Sigmoid colon (tissue), 7 donors: ENCODE data around the gene NSUN4. TPM values are rescaled to one million over a fixed set of nuclear protein-coding genes. Genes with fewer than 3 reads are reported as not detected.
A peak's percentile ranks its signal among the peaks of the same experiment; 100 is the strongest.

Experiments
- DNase-seq: peaks from one replicate; pipeline ENCODE4 v3.0.0-alpha.2; 2019
- H3K27ac ChIP-seq, 4 donors: fragments of 200-600 bp; sonication (generic); one replicate each; pipeline ENCODE4 v1.5.1; 2016 to 2019; ENCODE audit warnings: mild to moderate bottlenecking in 1 of 4
- H3K27me3 ChIP-seq, 3 donors: fragments of 200-600 bp; sonication (generic); one replicate each; pipeline ENCODE4 v1.5.1; 2019; ENCODE audit warnings: mild to moderate bottlenecking in 1 of 3
- H3K36me3 ChIP-seq, 4 donors: fragments of 200-600 bp; sonication (generic); one replicate each; pipeline ENCODE4 v1.5.1; 2016 to 2019
- H3K4me1 ChIP-seq, 4 donors: fragments of 200-600 bp; sonication (generic); one replicate each; pipeline ENCODE4 v1.5.1; 2017 to 2019
- H3K4me3 ChIP-seq, 4 donors: fragments of 200-600 bp; sonication (generic); one replicate each; pipeline ENCODE4 v1.5.1; 2017 to 2019; ENCODE audit warnings: mild to moderate bottlenecking in 2 of 4, moderate library complexity in 1 of 4
- H3K9me3 ChIP-seq, 4 donors: fragments of 200-600 bp in 3 of 4; sonication (generic) in 3 of 4; one replicate each; pipeline versions ENCODE4 v1.5.1 to v1.6.1; 2013 to 2019
- CTCF ChIP-seq, 4 experiments: fragments of 450-650 bp in 3 of 4; fragments of 200-600 bp in 1 of 4; IDR thresholded peaks; one replicate each; pipeline ENCODE4 v1.5.1; 2016 to 2019; ENCODE audit warnings: antibody characterized with exemption in 4 of 4, mild to moderate bottlenecking in 3 of 4, moderate library complexity in 2 of 4
- EP300 ChIP-seq, 4 donors: sonication (generic); formaldehyde crosslinking; IDR thresholded peaks; one replicate each; pipeline ENCODE4 v1.6.1; 2017; ENCODE audit warnings: antibody characterized with exemption in 4 of 4
- POLR2A ChIP-seq, 2 donors: fragments of 450-650 bp; IDR thresholded peaks; one replicate each; pipeline ENCODE4 v1.6.1; 2016; ENCODE audit warnings: antibody characterized with exemption in 2 of 2, mild to moderate bottlenecking in 2 of 2, moderate library complexity in 2 of 2
- POLR2AphosphoS5 ChIP-seq, 4 donors: sonication (generic); formaldehyde crosslinking; IDR thresholded peaks; one replicate each; pipeline ENCODE4 v1.6.1; 2017; ENCODE audit warnings: antibody characterized with exemption in 4 of 4
- WGBS, 2 donors: extraction: QIAGEN DNeasy Blood & Tissue Kit; methylation state at CpG; one replicate each; pipeline ENCODE4 v1.1.7; 2013; 5-methylcytosine and 5-hydroxymethylcytosine counted together
- intact Hi-C: fragments of 100-400 bp; cut with DNase I; formaldehyde crosslinking; loops from one replicate; pipeline ENCODE4 v1.15.1; 2023
- polyA plus RNA-seq, 3 donors: library from polyadenylated mRNA; stranded (reverse); fragments of 200-250 nt; gene quantifications; one replicate each; pipeline ENCODE4 v1.2.3, GENCODE V29; 2013
- total RNA-seq, 4 donors: library from RNA; depleted of rRNA; stranded (reverse); fragments of >200 nt; gene quantifications; one replicate each; pipeline ENCODE4 v1.1.0, GENCODE V29; 2016
- donor health status: healthy with polysubstance abuse.
- donor health status: Bipolar disorder and iron deficiency.
- donor health status: healthy.

NSUN4 gene
- total and polyA plus RNA-seq, 7 donors, result 7.2 to 18.6 (median 13.2) TPM

DNA sequence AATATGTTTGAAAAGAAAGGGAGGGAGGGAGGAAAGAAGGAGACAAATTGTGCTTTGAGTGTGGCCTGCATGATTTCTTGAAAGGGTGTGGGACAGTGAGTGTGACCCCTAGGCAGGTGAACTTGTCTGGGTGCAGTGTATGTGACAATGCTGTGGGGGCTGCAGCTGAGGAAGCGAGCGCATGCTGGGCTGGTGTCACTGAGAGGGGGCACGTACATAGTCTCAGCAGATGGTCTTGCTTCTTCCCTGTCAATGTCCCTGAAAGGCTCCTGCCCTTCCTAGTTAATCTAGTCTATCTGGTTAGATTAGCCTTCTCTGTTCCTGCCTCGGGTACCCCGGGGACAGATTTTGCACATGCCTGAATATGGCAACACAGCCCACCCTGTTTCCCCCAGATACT is 63.3 kb downstream of the NSUN4 start:
- TF ChIP-seq POLR2A (IDR thresholded peaks at IDR 0.05) (no peak), EP300 (IDR thresholded peaks at IDR 0.05) (no peak)
- intact Hi-C loops, result no loop called here
- H3K27ac ChIP-seq, result no peak overlapping the region
- H3K4me1 ChIP-seq, result peaks cover 0 to 24% (median 21%) of the 10 kb centered on the region in 4 donors
- H3K4me3 ChIP-seq, result no peak overlapping the region
- no peaks in the 10 kb centered on the region for H3K36me3 ChIP-seq
- no peaks in the 10 kb centered on the region for H3K27me3 ChIP-seq
- no peak for DNase-seq
- WGBS, 2 donors, result 90 to 95% methylated on average over 5 of the region's 5 CpGs
- H3K9me3 ChIP-seq, result no peaks in the 10 kb centered on the region

GRCh38 chr1:46404482-46405196 is 64.0 kb downstream of the NSUN4 start:
- intact Hi-C loops, result loop anchor here (5.0 kb wide), 2 partner anchors 43 to 323 kb away; no protein-coding TSS in a partner anchor
- 90 to 95% methylated on average over 7 of the region's 7 CpGs for WGBS, 2 donors
- no peaks in the 10 kb centered on the region for H3K9me3 ChIP-seq
- no peaks in the 10 kb centered on the region for H3K27me3 ChIP-seq
- H3K4me3 ChIP-seq, result no peak overlapping the region
- peaks cover 0 to 24% (median 21%) of the 10 kb centered on the region in 4 donors for H3K4me1 ChIP-seq
- TF ChIP-seq EP300 (IDR thresholded peaks at IDR 0.05) (no peak), POLR2AphosphoS5 (IDR thresholded peaks at IDR 0.05) (no peak), POLR2A (IDR thresholded peaks at IDR 0.05) (no peak), CTCF (IDR thresholded peaks at IDR 0.05) (no peak)
- no peak for DNase-seq
- H3K27ac ChIP-seq, result no peak overlapping the region
- H3K36me3 ChIP-seq, result no peaks in the 10 kb centered on the region

- intact Hi-C loops, result loop anchor here (5.0 kb wide), 2 partner anchors 42 to 322 kb away; no protein-coding TSS in a partner anchor
- no peak overlapping the region for H3K27ac ChIP-seq
- no peaks in the 10 kb centered on the region for H3K9me3 ChIP-seq
- 66 to 89% methylated on average over 12 of the region's 12 CpGs for WGBS, 2 donors
- peaks cover 0 to 24% (median 21%) of the 10 kb centered on the region in 4 donors for H3K4me1 ChIP-seq
- no peaks in the 10 kb centered on the region for H3K36me3 ChIP-seq
- no peaks in the 10 kb centered on the region for H3K27me3 ChIP-seq
- H3K4me3 ChIP-seq, result no peak overlapping the region
- DNase-seq, result no peak
- no peak for TF ChIP-seq POLR2A (IDR thresholded peaks at IDR 0.05)
- TF ChIP-seq EP300 (IDR thresholded peaks at IDR 0.05), result no peak
- TF ChIP-seq POLR2AphosphoS5 (IDR thresholded peaks at IDR 0.05), result no peak
- no peak for TF ChIP-seq CTCF (IDR thresholded peaks at IDR 0.05)
Measured at GRCh38 chr1:46405197-46405555, 64.6 kb downstream of the NSUN4 start.

- intact Hi-C loops, result loop anchor here (2.0 to 5.0 kb wide), 3 partner anchors 42 to 322 kb away; no protein-coding TSS in a partner anchor
- H3K4me1 ChIP-seq, result peaks cover 0 to 24% (median 21%) of the 10 kb centered on the region in 4 donors
- H3K27ac ChIP-seq, result no peak overlapping the region
- H3K27me3 ChIP-seq, result no peaks in the 10 kb centered on the region
- WGBS, 2 donors, result 87 to 89% methylated on average over 17 of the region's 17 CpGs
- H3K9me3 ChIP-seq, result no peaks in the 10 kb centered on the region
- DNase-seq, result no peak
- TF ChIP-seq CTCF (IDR thresholded peaks at IDR 0.05) (no peak), POLR2AphosphoS5 (IDR thresholded peaks at IDR 0.05) (no peak), POLR2A (IDR thresholded peaks at IDR 0.05) (no peak), EP300 (IDR thresholded peaks at IDR 0.05) (no peak)
- H3K36me3 ChIP-seq, result no peaks in the 10 kb centered on the region
- no peak overlapping the region for H3K4me3 ChIP-seq
Measured at GRCh38 chr1:46405724-46406123, 65.1 kb downstream of the NSUN4 start.

DNA sequence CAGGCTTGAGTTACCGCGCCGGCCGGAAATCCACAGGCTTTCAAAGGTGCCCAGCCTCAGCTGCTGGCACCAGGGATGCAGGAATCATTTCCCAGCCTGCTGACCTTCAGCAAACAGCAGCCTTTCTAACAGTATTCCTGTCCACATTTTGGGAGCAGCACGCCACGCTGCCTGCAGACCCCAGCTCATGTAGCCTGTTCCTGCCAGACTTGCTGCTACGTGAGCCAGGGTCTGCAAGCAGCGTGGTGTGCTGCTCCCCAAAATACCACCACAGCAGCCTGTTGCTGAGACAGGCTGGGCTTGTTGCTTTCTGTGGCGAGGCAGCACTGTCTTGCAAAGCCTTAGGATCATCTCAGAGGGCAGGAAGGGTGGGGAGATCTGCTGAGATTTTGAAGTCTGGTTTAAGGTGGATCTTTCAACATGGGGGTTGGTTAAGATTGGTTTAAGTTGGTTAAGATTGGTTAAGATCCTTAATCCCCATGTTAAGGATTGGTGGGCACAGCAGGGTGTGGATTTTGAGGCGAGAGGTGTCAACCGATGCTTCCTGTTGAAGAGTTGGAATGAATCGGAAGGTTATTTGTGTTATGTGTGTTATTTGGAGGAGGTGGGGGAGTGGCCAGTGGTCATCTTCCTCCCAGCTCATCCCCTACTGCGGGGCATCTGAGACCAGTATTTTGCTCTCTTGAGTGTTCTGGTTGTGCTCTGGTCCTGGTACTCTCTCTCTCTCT is 66.4 kb downstream of the NSUN4 start:
- no peaks in the 10 kb centered on the region for H3K27me3 ChIP-seq
- no peaks in the 10 kb centered on the region for H3K9me3 ChIP-seq
- peak overlapping the region in 1 of 4 donors; percentile 7 for H3K27ac ChIP-seq
- 85 to 93% methylated on average over 13 of the region's 13 CpGs for WGBS, 2 donors
- intact Hi-C loops, result loop anchor here (2.0 to 5.0 kb wide), 3 partner anchors 40 to 320 kb away; no protein-coding TSS in a partner anchor
- TF ChIP-seq POLR2A (IDR thresholded peaks at IDR 0.05) (no peak), POLR2AphosphoS5 (IDR thresholded peaks at IDR 0.05) (no peak), EP300 (IDR thresholded peaks at IDR 0.05) (no peak), CTCF (IDR thresholded peaks at IDR 0.05) (no peak)
- DNase-seq, result no peak
- no peaks in the 10 kb centered on the region for H3K36me3 ChIP-seq
- peak overlapping the region; percentile 3 to 35 (median 25) for H3K4me3 ChIP-seq
- H3K4me1 ChIP-seq, result peaks cover 0 to 20% (median 16%) of the 10 kb centered on the region in 4 donors
